ENCODE measurements around the gene BTBD9.

The BTBD9 gene

DNA sequence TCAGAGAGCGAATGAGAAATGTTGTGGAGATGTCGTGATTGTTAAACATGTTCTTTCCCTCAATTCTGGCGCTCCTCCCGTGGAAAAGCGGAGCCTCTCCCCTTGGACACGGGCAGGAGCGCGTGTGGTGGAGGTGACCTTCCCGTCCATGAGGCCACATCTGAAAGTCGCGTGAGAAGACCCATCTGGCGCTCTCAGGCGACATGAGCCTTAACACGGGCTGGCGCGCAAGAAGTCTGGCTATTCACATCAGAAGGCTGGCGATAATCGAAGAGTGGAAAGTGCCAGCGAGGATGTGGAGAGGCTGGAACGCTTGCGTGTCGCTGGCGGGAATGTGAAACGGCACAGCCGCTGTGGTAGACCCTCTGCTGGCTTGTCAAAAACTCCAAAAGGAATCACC, 478.9 kb downstream of the BTBD9 start:
- Histone ChIP-seq H3K9me3 (ENCODE audit: low read depth, low read length) (no peaks in the 10 kb centered on the region), H3K9ac (ENCODE audit: insufficient read length) (no peak overlapping the region), H3K36me3 (ENCODE audit: insufficient read depth, low read length) (no peaks in the 10 kb centered on the region), H3K27ac (no peak overlapping the region; the same call in 1 of the 2 replicates), H3K4me3 (no peak overlapping the region)
- TF ChIP-seq EZH2 (IDR thresholded peaks at IDR 0.05), result no peak
- no peak for TF ChIP-seq FOXP2 (optimal IDR thresholded peaks at IDR 0.05; ENCODE audit: control extremely low read depth, extremely low read length, insufficient read depth)
- no peak for TF ChIP-seq POLR2AphosphoS5 (IDR thresholded peaks at IDR 0.05; ENCODE audit: borderline replicate concordance, low read depth, low read length)
- no peak for DNase-seq (ENCODE audit: low read depth, low spot score)

DNA sequence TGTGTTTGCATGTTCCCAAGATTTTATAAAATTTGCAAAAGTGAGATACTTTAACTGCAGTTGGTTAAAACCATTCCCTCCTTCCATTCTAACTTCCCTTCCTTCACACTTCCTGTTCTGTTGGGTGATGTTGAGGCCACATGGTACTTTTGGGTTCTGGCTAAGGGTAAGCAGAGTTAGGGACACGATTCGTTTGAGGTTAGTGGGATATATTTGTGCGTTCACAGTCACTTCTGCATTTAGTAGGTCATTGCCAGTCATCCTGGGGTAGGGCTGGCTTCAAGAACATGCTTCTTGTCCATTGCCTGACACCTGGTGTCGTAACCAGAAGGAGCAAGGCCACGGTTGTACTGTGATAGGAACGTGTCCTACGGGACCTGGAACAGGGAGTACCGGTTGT, 480.1 kb downstream of the BTBD9 start:
- TF ChIP-seq FOXP2 (optimal IDR thresholded peaks at IDR 0.05; ENCODE audit: control extremely low read depth, extremely low read length, insufficient read depth) (no peak), POLR2AphosphoS5 (IDR thresholded peaks at IDR 0.05; ENCODE audit: borderline replicate concordance, low read depth, low read length) (no peak), EZH2 (IDR thresholded peaks at IDR 0.05) (no peak)
- DNase-seq (ENCODE audit: low read depth, low spot score), result no peak
- no peak overlapping the region for H3K9ac ChIP-seq (ENCODE audit: insufficient read length)
- H3K27ac ChIP-seq, result no peak overlapping the region; the same call in 1 of the 2 replicates
- H3K9me3 ChIP-seq (ENCODE audit: low read depth, low read length), result no peaks in the 10 kb centered on the region
- H3K36me3 ChIP-seq (ENCODE audit: insufficient read depth, low read length), result no peaks in the 10 kb centered on the region
- no peak overlapping the region for H3K4me3 ChIP-seq

DNA sequence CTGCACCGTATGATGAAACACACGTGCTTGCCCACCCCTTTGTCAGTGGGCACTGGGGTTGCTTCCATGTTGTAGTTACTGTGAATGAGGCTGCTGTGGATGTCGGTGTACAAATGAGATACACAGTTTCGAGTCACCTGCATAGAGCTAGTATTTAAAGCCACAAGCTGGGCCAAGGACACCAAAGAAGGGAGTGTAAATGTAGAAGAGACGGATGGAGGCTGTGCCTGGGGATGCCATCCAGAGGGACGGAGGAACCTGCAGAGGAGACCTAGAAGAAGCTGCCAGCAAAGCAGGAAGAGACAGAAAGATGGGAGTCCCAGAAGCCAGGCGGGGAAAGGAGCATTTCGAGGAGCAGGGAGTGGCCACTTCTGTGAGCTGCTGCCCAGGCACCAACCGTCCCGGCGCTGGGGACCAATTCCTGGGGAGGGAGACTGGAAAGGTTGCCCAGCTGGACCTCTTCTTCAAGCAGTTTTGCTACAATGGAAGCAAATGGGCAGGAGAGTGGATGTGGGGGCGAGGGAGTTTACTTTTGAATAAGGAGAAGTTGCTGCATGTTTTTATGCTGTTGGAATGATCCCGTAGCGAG, 480.9 kb downstream of the BTBD9 start:
- Histone ChIP-seq H3K9me3 (ENCODE audit: low read depth, low read length) (no peaks in the 10 kb centered on the region), H3K27ac (no peak overlapping the region), H3K36me3 (ENCODE audit: insufficient read depth, low read length) (no peaks in the 10 kb centered on the region), H3K4me3 (no peak overlapping the region), H3K9ac (ENCODE audit: insufficient read length) (no peak overlapping the region)
- no peak for TF ChIP-seq EZH2 (IDR thresholded peaks at IDR 0.05)
- TF ChIP-seq FOXP2 (optimal IDR thresholded peaks at IDR 0.05; ENCODE audit: control extremely low read depth, extremely low read length, insufficient read depth), result no peak
- no peak for TF ChIP-seq POLR2AphosphoS5 (IDR thresholded peaks at IDR 0.05; ENCODE audit: borderline replicate concordance, low read depth, low read length)
- DNase-seq (ENCODE audit: low read depth, low spot score), result no peak

DNA sequence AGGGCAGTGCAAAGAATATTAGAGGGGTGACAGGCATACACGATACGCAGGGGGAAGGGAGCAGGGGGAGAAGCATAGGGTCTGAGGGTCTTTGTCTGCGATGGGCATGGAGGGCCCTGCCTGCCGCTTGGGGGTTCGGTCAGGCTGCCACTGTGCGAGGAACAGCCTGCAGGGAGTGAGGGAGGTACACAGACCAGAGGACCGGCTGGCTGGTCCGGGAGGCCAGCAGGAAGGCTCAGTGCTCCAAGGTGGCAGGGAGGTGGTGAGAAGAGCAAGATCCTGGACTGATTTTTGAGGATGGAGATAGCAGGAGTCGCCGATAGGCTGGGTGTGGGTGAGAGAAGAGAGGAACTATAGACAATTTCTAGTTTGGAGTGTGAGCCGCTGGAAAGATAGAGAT, 481.8 kb downstream of the BTBD9 start:
- Histone ChIP-seq H3K4me3 (no peak overlapping the region), H3K9me3 (ENCODE audit: low read depth, low read length) (no peaks in the 10 kb centered on the region), H3K36me3 (ENCODE audit: insufficient read depth, low read length) (peaks cover 2% of the 10 kb centered on the region; the same call in 1 of the 2 replicates), H3K9ac (ENCODE audit: insufficient read length) (no peak overlapping the region), H3K27ac (no peak overlapping the region)
- TF ChIP-seq POLR2AphosphoS5 (IDR thresholded peaks at IDR 0.05; ENCODE audit: borderline replicate concordance, low read depth, low read length), result no peak
- TF ChIP-seq EZH2 (IDR thresholded peaks at IDR 0.05), result no peak
- TF ChIP-seq FOXP2 (optimal IDR thresholded peaks at IDR 0.05; ENCODE audit: control extremely low read depth, extremely low read length, insufficient read depth), result no peak
- DNase-seq (ENCODE audit: low read depth, low spot score), result no peak

DNA sequence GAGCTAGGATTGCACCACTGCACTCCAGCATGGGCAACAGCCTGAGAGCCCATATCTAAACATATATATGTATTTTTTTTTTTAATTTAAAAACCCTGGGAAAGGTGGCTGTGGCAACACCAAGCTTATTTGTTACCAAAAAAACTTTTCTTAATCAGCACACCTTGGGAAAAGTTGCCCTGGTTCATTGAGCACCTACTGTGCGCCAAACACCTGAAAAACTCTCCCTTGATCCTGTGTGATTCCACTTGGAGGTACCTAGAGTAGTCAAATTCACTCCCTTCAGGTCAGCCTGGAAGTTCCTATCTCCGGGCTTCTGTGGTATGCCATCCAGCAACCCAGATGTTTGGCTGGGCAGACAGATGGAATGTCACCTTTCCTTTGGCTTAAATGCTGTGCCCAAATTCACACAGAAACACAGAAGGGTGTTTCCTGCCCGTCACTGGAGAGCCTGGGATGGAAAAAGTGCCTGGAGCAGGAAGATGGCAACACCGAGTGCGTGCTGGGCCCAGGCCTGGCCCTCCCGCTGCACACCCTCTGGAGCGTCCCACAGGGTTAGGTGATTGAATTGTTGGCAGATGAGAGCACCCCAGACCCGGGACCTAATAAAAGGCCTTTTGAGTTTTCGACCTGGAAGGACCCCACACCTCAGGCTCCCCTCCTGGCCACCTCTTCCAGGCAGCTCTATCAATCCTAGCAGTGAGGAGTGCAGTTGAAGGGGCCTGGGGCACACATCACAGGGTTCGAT, 482.7 kb downstream of the BTBD9 start:
- Histone ChIP-seq H3K27ac (no peak overlapping the region), H3K36me3 (ENCODE audit: insufficient read depth, low read length) (peaks cover 5% of the 10 kb centered on the region; the same call in 1 of the 2 replicates), H3K9ac (ENCODE audit: insufficient read length) (no peak overlapping the region), H3K9me3 (ENCODE audit: low read depth, low read length) (no peaks in the 10 kb centered on the region), H3K4me3 (no peak overlapping the region)
- no peak for TF ChIP-seq POLR2AphosphoS5 (IDR thresholded peaks at IDR 0.05; ENCODE audit: borderline replicate concordance, low read depth, low read length)
- no peak for TF ChIP-seq EZH2 (IDR thresholded peaks at IDR 0.05)
- no peak for TF ChIP-seq FOXP2 (optimal IDR thresholded peaks at IDR 0.05; ENCODE audit: control extremely low read depth, extremely low read length, insufficient read depth)
- no peak for DNase-seq (ENCODE audit: low read depth, low spot score)

DNA sequence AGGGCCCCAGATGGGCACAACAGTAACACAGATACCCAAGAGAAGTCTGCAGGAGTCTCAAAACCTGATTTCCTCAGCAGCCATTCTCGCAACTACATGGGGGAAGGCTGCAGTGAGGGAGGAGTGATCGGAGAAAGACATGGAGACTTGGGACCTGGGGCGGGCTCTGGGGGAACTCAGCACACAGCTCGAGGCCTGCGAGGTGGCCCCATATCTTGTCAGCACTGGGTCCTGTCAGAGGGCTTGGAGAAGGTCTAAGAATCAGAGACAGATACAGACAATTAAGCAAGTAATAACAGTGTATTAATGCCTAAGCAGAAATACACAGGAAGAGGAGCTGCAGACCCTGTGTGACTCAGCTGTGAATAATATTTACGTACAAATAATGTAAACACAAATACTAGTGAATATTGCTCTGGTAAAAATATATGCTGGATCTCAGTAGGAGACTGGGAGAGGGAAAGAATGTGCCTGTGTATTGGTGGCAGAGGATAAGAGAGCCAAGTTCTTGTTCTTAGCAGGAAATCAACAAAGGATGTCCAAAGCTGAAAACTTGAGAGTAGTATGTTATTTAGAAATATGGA, 484.0 kb downstream of the BTBD9 start:
- no peaks in the 10 kb centered on the region for H3K9me3 ChIP-seq (ENCODE audit: low read depth, low read length)
- no peak for TF ChIP-seq FOXP2 (optimal IDR thresholded peaks at IDR 0.05; ENCODE audit: control extremely low read depth, extremely low read length, insufficient read depth)
- no peak for TF ChIP-seq EZH2 (IDR thresholded peaks at IDR 0.05)
- no peak for TF ChIP-seq POLR2AphosphoS5 (IDR thresholded peaks at IDR 0.05; ENCODE audit: borderline replicate concordance, low read depth, low read length)
- no peak for DNase-seq (ENCODE audit: low read depth, low spot score)
- H3K9ac ChIP-seq (ENCODE audit: insufficient read length), result no peak overlapping the region
- H3K27ac ChIP-seq, result peak overlapping the region; percentile 10
- peaks cover 5% of the 10 kb centered on the region; the same call in 1 of the 2 replicates for H3K36me3 ChIP-seq (ENCODE audit: insufficient read depth, low read length)
- no peak overlapping the region for H3K4me3 ChIP-seq

DNA sequence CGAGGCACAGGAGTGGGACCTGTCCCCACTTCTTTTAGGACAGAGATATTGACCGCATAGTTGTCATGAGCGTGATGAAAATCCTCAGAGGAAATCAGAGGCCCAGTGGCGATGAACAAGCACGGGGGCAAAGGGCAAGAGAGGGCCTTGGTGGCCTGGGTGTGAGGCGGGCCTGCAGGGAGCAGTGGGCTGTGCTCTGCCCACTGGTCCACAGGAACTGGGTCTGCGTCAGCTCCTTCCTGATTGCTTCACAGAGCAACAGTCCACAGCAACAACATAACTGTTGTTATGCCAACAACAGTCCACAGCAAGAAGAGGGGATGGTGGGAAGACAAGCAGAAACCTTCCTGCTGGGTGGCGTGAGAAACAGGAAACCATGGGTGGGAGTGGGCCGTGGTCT, 484.6 kb downstream of the BTBD9 start:
- Histone ChIP-seq H3K9ac (ENCODE audit: insufficient read length) (no peak overlapping the region), H3K36me3 (ENCODE audit: insufficient read depth, low read length) (peaks cover 5% of the 10 kb centered on the region; the same call in 1 of the 2 replicates), H3K9me3 (ENCODE audit: low read depth, low read length) (no peaks in the 10 kb centered on the region), H3K4me3 (no peak overlapping the region), H3K27ac (peak overlapping the region; percentile 11)
- DNase-seq (ENCODE audit: low read depth, low spot score), result no peak
- TF ChIP-seq EZH2 (IDR thresholded peaks at IDR 0.05) (no peak), POLR2AphosphoS5 (IDR thresholded peaks at IDR 0.05; ENCODE audit: borderline replicate concordance, low read depth, low read length) (no peak), FOXP2 (optimal IDR thresholded peaks at IDR 0.05; ENCODE audit: control extremely low read depth, extremely low read length, insufficient read depth) (no peak)

DNA sequence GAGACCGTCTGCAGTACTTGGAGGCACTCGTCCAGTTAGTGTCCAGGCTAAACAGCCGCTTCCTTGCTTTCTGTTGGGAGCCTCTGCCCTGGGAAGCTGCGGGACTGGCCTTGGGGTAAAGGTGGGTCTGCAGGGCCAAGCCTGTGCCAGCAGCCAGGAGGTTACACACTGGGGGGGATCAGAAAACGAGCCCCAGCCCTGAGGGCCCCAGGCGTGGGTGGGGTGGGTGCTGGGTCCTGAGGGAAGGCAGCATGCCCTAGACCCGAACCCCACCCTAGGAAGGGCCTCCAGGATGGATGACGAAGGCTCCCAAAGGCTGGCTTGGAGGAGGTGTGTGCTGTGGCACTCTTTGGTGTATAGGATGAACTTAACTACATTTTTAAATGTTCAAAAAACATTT, 485.0 kb downstream of the BTBD9 start:
- H3K9ac ChIP-seq (ENCODE audit: insufficient read length), result no peak overlapping the region

More for the DNA sequence above, 485.0 kb downstream of the BTBD9 start:
- peak overlapping the region; percentile 11; the same call in 1 of the 2 replicates for H3K27ac ChIP-seq
- H3K4me3 ChIP-seq, result no peak overlapping the region
- peaks cover 5% of the 10 kb centered on the region; the same call in 1 of the 2 replicates for H3K36me3 ChIP-seq (ENCODE audit: insufficient read depth, low read length)
- no peak for DNase-seq (ENCODE audit: low read depth, low spot score)
- no peaks in the 10 kb centered on the region for H3K9me3 ChIP-seq (ENCODE audit: low read depth, low read length)
- TF ChIP-seq POLR2AphosphoS5 (IDR thresholded peaks at IDR 0.05; ENCODE audit: borderline replicate concordance, low read depth, low read length) (no peak), EZH2 (IDR thresholded peaks at IDR 0.05) (no peak), FOXP2 (optimal IDR thresholded peaks at IDR 0.05; ENCODE audit: control extremely low read depth, extremely low read length, insufficient read depth) (no peak)
